Vagina (tissue), 2 donors: ENCODE data around the gene NUP107.

ENCODE experiments used
- CTCF ChIP-seq, 3 experiments: fragments of 450-650 bp in 2 of 3; fragments of 200-600 bp in 1 of 3; sonication (generic) in 1 of 3; IDR thresholded peaks; one replicate each; pipeline ENCODE4 v1.5.1; 2017 to 2019; ENCODE audit warnings: antibody characterized with exemption in 3 of 3, mild to moderate bottlenecking in 2 of 3, moderate library complexity in 2 of 3
- POLR2A ChIP-seq, 2 donors: fragments of 450-650 bp; IDR thresholded peaks; one replicate each; pipeline ENCODE4 v1.6.1; 2017; ENCODE audit warnings: antibody characterized with exemption in 2 of 2, mild to moderate bottlenecking in 2 of 2, moderate library complexity in 2 of 2
- POLR2AphosphoS5 ChIP-seq, 2 donors: sonication (generic); formaldehyde crosslinking; IDR thresholded peaks; one replicate each; pipeline ENCODE4 v1.9.0; 2017; ENCODE audit warnings: antibody characterized with exemption in 2 of 2, mild to moderate bottlenecking in 2 of 2, low read depth in 1 of 2; ENCODE audit not compliant: insufficient read depth in 1 of 2

GRCh38 chr12:68780731-68781130 lies 94.0 kb downstream of the NUP107 start:
- TF ChIP-seq CTCF (IDR thresholded peaks at IDR 0.05): no peak
- TF ChIP-seq POLR2A (IDR thresholded peaks at IDR 0.05): no peak
- no peak for TF ChIP-seq POLR2AphosphoS5 (IDR thresholded peaks at IDR 0.05; ENCODE audit: insufficient read depth in 1 of 2, low read depth in 1 of 2)
